Measurements from ENCODE around the gene HUWE1.

HUWE1 gene

GRCh38 chrX:53685711-53686110, 808 bp downstream of the HUWE1 start:
- DNase-seq = no peak

DNA sequence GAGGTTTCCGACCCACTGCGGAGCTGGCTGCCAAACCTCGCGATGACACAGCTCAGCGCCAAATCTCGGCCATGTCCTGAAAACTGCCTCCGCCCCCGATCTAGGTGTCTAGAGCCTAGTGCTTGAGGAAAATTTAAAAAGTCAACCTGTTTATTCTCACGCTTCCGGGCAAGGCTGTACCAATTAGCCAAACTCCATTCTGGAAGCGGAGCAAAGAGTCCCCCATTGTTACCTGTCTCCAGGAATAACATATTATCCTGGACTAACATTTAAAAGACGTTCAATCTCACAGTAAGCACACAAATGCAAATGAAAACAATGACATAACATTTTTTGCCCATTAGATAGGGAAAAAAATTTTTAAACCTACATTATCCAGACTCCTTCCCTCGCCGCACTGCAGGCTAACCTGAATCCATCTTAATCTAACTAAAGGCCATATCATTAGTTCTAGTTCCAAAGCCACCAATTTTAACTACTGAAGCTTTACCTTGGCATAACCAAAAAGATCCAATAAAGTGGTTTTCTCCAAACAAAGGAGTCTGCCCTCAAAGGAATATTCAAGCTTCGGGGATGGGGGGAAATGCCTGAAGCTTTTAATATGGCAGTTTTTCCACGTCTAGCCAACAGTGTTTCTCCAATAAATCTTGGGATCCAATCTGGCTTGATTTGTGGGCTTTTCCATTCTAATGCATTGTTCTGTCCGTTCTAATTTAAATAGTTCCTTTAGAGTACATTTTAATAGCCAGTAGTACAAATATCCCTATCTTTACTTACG, 1.9 kb downstream of the HUWE1 start:
- peak; percentile 82 for DNase-seq

- peak; percentile 84 for DNase-seq
Observed at GRCh38 chrX:53683556-53684414, 2.7 kb downstream of the HUWE1 start.

GRCh38 chrX:53682885-53683555, 3.5 kb downstream of the HUWE1 start:
- peak; percentile 38 for DNase-seq

GRCh38 chrX:53681661-53682060, 4.9 kb downstream of the HUWE1 start:
- DNase-seq = no peak

- no peak for DNase-seq
Observed at GRCh38 chrX:53678667-53679066, 7.9 kb downstream of the HUWE1 start.

DNA sequence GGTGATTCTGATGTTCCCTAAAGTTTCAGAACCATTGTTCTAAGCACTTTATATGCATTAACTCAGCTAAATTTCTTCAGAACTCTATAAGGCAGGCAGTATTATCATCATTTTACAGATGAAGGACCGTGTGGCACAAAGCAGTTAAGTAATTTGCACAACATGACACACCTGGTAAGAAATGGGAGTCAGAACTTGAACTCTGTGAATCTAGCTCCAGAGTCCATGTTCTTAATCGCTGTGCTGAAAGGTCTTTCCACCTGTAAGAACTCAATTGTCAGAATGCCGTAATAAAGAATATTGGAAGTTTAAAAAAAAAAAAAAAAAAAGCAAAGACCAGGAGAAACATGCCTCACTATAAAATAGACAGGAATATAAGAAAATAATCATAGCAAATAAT, 9.2 kb downstream of the HUWE1 start:
- no peak for DNase-seq

DNA sequence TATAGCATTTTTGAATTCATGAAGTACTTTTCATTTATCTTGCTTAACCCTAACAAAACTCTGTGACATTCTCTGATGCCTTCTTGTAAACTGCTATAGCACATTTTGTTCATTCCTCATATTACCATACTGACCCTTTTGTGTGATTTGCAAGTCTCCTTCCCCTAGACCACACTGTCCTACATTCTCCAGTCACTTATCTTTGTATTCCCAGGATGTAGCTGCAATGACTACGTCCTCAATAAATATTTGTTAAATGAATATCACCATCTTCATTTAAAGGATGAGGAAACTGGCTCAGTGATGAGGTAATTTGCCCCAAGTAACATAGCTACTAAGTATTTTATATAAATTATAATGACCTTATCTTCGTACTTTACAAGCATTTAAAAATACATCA, 11.9 kb downstream of the HUWE1 start:
- DNase-seq = no peak

GRCh38 chrX:53669258-53669657, 17.3 kb downstream of the HUWE1 start:
- DNase-seq = no peak

DNA sequence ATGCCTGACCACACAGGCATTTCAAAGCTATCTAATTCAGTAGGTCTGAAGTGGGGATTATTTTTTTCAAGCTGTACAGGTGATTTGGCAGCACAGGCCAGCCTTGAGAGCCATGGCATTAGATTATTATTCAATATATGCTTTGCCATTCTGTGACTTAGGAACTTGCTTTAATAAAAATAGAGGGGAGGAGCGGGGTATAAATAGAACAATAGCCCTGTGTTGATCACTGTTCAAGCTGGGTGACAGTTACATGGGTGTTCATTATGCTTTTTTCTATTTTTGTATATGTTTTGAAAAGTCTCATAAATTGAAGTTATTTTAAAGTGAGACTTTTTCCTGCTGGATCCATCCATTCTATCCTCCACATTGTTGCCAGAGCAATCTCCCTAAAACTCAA, 20.3 kb downstream of the HUWE1 start:
- DNase-seq = no peak

DNA sequence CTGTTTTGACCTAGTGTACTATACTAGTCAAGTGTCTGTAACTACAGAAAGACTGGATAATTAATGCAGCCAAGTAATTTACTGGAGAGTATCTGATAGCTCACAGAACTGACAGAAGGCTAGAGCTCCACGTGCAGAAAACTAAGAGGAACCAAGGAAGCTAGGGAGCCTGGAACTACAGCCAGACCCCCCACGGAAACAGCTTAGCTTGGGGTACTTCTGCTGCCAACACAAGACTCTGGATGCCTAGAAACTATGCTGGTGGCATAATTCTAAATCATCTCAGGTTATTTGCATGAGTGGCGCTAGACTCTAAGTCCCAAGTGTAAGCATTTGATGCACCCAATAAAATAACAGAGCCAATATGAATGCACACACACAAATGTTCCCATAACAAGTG, 26.5 kb downstream of the HUWE1 start:
- DNase-seq = no peak

DNA sequence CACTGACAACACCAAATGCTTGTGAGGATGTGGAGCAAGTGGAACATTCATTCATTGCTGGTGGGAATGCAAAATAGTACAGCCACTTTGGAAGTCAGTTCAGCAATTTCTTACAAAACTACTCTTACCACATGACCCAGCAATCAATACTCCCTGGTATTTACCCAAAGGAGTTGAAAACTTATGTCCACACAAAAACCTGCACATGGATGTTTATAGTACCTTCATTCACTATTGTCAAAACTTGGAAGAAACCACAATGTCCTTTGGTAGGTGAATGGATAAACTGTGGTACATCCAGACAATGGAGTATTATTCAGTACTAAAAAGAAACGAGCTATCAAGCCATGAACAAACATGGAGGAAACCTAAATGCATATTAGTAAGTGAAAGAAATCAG, 27.5 kb downstream of the HUWE1 start:
- DNase-seq = no peak

DNA sequence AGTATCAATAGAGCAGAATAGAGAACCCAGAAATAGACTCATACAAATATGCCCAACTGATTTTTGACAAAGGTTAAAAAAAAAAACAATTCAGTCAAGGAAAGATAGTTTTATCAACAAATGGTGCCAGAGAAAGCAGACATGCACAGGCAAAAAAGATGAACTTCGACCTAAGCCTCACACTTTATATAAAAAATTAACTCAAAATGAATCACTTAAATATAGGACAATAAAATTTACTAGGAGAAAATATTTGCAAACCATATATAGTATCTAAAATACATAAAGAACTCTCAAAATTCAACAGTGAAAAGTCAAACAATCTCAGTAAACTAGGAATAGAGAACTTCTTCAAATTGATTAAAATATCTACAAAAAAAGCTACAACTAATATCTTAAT, 29.7 kb downstream of the HUWE1 start:
- DNase-seq = no peak

- no peak for DNase-seq
Observed at GRCh38 chrX:53654376-53654775, 32.1 kb downstream of the HUWE1 start.

GRCh38 chrX:53644751-53645150, 41.8 kb downstream of the HUWE1 start:
- DNase-seq = no peak

- DNase-seq = no peak
Observed at GRCh38 chrX:53642337-53642736, 44.2 kb downstream of the HUWE1 start.

DNA sequence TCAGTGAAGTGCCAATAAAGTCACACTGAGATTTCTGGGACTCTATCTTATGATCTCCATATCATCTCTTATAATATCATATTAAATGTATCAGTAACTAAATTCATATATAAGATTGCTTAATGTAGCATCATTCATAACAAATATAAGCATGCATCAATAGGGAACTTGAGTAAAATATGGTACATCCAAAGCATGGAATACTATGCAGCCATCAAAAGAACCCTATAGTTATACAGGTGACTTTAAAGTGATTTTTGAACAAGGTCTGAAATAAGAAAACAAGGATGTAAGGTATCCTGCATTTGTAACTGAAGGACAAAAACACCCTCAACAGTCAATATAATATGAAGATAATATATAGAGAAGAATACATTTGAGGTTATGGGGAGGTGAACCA, 47.3 kb downstream of the HUWE1 start:
- no peak for DNase-seq

- no peak for DNase-seq
Observed at GRCh38 chrX:53637479-53637878, 49.0 kb downstream of the HUWE1 start.

DNA sequence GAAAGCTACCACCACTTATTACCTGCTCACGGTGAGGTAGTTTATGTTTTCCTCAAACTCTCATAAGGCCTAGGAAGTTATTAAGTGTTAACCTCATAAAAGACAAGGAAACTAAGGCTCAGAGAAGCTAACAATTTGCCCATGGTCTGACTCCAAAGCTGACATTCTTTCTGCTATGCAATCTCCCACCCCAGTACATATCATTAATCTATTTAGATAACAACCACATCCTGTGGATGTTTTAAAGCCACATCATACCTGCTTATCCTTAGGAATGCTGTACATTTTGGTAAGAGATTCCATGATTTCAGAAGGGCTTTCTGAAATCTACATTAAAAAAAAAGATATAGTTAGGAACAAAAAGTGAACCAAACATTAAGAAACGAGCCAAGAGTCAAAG, 55.4 kb downstream of the HUWE1 start:
- no peak for DNase-seq

- no peak for DNase-seq
Observed at GRCh38 chrX:53630261-53630660, 56.3 kb downstream of the HUWE1 start.

GRCh38 chrX:53622431-53622830, 64.1 kb downstream of the HUWE1 start:
- DNase-seq = no peak

GRCh38 chrX:53621418-53621986, 65.0 kb downstream of the HUWE1 start:
- no peak for DNase-seq

GRCh38 chrX:53616946-53617345, 69.6 kb downstream of the HUWE1 start:
- DNase-seq = no peak

Data from stimulated activated CD4-positive, alpha-beta T cell treated with anti-CD3 and anti-CD28 coated beads, Interleukin-4, amount 100 ng/mL, for 1 hour (primary cell).